Upper lobe of right lung (tissue), 1 donor: Measurements from ENCODE around the gene HMCN1. TPM values are rescaled to one million over a fixed set of nuclear protein-coding genes. Genes with fewer than 3 reads are reported as not detected.

Source experiments
- ATAC-seq: fragments of 200-7000 bp; cut with Tn5 transposase; one replicate; pipeline ENCODE4 v1.9.1; 2020; ENCODE audit warnings: mild to moderate bottlenecking, moderate library complexity
- DNase-seq: peaks from one replicate; pipeline ENCODE4 v3.0.0-alpha.2; 2020
- H3K27ac ChIP-seq: fragments of 200-600 bp; one replicate; pipeline ENCODE4 v1.8.0; 2022
- H3K27me3 ChIP-seq: fragments of 200-600 bp; one replicate; pipeline ENCODE4 v1.8.0; 2022; ENCODE audit warnings: mild to moderate bottlenecking
- H3K36me3 ChIP-seq: fragments of 200-600 bp; one replicate; pipeline ENCODE4 v1.8.0; 2022
- H3K4me1 ChIP-seq: fragments of 200-600 bp; one replicate; pipeline ENCODE4 v1.8.0; 2022
- H3K4me3 ChIP-seq: fragments of 200-600 bp; one replicate; pipeline ENCODE4 v1.8.0; 2022; ENCODE audit warnings: mild to moderate bottlenecking
- H3K9me3 ChIP-seq: fragments of 200-600 bp; one replicate; pipeline ENCODE4 v1.8.0; 2022
- intact Hi-C: fragments of 100-400 bp; cut with DNase I; formaldehyde crosslinking; loops from one replicate; pipeline ENCODE4 v1.11.0; 2022
- total RNA-seq: library from RNA; stranded (reverse); fragmentation: NEBNext Ultra II Directional; extraction: Animal tissue kit (Norgen Biotek cat#: 25700); gene quantifications from one replicate; pipeline ENCODE4 v1.2.1, GENCODE V29; 2021
- TF ChIP-seq, protein P1 (sequence below): fragments of 200-600 bp; IDR thresholded peaks from one replicate; pipeline ENCODE4 v1.8.0; 2022; ENCODE audit warnings: antibody characterized with exemption
- donor health status: DM: no; HTN: yes; CAD: no; lungs with severe emphysema.

The HMCN1 gene
- total RNA-seq, 1 donor from 2014 or later = 45.4 TPM

DNA sequence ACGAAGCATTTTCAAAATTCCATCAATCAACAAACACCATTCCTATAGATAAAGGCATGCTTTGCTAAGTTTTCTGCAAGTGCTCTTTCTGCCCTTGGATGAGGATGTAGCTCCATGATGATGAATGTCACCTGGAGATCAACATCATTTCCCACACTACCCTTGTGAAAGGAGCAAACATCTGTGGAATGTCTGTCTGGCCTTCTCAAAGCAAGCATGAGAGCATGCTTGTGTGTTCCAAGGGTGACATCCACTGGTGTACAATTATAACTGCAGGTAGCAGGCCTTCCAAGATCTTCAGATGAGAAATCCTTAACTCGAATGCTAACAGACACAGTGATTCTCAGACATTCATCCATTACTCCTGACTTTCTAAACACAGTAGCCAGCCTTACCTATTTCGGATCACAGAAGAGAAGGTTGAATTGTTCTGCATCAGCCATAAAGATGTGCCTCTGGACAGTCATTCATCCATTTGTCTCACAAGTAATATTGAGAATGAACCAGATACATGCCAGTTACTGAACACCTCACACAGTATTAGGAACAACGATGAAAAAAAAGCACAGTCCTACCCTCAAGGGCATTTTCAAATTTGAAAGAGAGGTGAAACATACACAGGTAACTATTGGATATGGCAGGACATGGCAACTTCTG lies 478.5 kb downstream of the HMCN1 start:
- H3K4me1 ChIP-seq = no peaks in the 10 kb centered on the region
- no peaks in the 10 kb centered on the region for H3K9me3 ChIP-seq
- no peaks in the 10 kb centered on the region for H3K36me3 ChIP-seq
- H3K27me3 ChIP-seq = no peaks in the 10 kb centered on the region
- no peak overlapping the region for H3K27ac ChIP-seq
- ATAC-seq = peak; percentile 99
- no peak overlapping the region for H3K4me3 ChIP-seq
- DNase-seq = no peak
- TF ChIP-seq, protein P1, sequence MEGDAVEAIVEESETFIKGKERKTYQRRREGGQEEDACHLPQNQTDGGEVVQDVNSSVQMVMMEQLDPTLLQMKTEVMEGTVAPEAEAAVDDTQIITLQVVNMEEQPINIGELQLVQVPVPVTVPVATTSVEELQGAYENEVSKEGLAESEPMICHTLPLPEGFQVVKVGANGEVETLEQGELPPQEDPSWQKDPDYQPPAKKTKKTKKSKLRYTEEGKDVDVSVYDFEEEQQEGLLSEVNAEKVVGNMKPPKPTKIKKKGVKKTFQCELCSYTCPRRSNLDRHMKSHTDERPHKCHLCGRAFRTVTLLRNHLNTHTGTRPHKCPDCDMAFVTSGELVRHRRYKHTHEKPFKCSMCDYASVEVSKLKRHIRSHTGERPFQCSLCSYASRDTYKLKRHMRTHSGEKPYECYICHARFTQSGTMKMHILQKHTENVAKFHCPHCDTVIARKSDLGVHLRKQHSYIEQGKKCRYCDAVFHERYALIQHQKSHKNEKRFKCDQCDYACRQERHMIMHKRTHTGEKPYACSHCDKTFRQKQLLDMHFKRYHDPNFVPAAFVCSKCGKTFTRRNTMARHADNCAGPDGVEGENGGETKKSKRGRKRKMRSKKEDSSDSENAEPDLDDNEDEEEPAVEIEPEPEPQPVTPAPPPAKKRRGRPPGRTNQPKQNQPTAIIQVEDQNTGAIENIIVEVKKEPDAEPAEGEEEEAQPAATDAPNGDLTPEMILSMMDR = peak; percentile 86
- intact Hi-C loops = no loop called here

DNA sequence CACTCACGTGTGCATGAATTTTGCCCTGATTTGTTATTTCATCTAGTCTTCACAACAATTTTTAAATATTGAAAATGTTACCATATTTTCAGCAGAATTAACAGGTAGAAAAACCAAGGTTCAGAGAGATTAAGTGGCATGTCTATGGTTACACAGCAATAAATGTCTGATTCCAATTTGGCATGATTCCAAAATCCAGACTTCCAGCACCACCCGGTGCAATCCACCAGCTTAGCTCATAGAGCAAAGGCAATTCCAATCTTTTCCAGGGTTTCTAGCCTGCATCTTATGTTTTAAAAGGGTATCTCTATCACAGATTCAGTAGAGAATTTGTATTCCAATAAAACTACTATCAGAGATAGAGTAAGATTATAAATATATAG lies 479.0 kb downstream of the HMCN1 start:
- TF ChIP-seq, protein P1 = no peak
- DNase-seq = no peak
- H3K9me3 ChIP-seq = no peaks in the 10 kb centered on the region
- no peak for ATAC-seq
- intact Hi-C loops = no loop called here
- no peak overlapping the region for H3K27ac ChIP-seq
- H3K36me3 ChIP-seq = no peaks in the 10 kb centered on the region
- no peak overlapping the region for H3K4me3 ChIP-seq
- H3K4me1 ChIP-seq = no peaks in the 10 kb centered on the region
- no peaks in the 10 kb centered on the region for H3K27me3 ChIP-seq

DNA sequence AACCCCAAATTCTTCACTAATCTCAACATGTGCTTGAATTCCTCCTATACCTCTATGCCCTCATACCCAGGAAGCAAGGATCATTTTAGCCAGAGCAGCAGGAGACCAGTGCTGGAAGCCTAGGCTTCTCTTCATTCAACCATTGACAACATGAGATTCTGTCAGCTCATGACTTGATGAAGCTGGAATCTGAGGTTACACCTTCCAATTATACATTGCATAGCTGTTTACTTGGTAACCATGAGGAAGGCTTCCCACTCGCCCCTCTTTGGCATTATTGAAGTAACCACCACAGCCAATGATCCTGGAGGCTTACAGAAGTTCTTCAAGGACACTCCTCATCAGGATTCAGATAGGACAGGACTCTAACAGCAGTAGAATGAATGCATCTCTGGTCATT lies 480.6 kb downstream of the HMCN1 start:
- no peaks in the 10 kb centered on the region for H3K9me3 ChIP-seq
- intact Hi-C loops = no loop called here
- TF ChIP-seq, protein P1 = no peak
- H3K27ac ChIP-seq = no peak overlapping the region
- no peaks in the 10 kb centered on the region for H3K4me1 ChIP-seq
- DNase-seq (no peak), ATAC-seq (no peak)
- H3K27me3 ChIP-seq = no peaks in the 10 kb centered on the region
- no peaks in the 10 kb centered on the region for H3K36me3 ChIP-seq
- no peak overlapping the region for H3K4me3 ChIP-seq

DNA sequence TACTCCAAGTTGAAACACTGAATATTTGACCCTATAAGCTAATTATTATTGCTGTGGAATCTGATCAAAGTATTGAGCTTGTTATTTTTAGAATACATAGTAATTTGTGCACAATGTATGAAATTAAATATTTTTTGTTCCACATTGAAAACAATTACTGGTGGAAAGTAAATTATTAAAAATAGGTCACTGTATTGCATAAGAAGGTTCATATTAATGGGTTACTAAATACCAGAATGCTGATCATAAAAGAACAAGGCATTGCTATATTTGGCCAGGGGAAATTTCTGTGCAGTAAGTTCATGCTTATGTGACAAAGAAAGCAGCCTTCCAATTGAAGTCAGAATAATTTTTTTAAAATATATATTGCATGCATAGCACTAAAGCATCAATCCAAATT lies 481.4 kb downstream of the HMCN1 start:
- H3K36me3 ChIP-seq = no peaks in the 10 kb centered on the region
- no peak overlapping the region for H3K27ac ChIP-seq
- TF ChIP-seq, protein P1 = no peak
- no peaks in the 10 kb centered on the region for H3K27me3 ChIP-seq
- DNase-seq (no peak), ATAC-seq (no peak)
- intact Hi-C loops = no loop called here
- H3K9me3 ChIP-seq = no peaks in the 10 kb centered on the region
- H3K4me1 ChIP-seq = no peaks in the 10 kb centered on the region
- H3K4me3 ChIP-seq = no peak overlapping the region

DNA sequence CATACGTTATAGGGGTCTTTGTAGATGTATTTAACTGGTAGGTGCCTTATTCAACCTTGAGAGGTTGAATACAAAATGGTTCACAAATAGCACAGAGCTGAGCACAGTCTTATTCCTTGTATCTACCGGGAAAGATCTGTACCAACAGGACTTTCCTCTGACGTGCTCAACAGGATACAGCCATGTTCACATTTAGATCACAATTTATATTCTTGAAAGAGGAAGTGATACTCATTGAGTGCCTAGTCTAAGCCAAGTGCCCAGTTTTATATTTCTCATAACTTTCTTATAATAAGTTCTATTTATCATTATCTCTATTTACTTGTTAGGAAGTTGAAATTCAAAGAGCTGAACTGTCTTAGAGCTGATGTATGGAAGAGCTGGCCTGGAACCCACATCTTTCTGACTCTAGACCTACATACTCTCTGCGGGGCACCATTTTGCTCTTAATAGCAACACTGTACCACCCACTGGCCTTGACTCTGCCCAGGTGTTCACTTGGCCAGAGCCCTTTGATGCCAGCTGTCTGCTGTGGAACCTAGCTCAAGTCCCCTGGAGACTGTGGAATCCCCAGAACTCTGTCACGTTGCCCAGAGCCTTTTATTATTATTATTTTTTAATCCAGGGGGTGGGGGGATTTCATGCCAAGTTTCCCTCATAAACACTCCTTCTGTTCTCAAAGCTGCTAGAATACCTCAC lies 484.6 kb downstream of the HMCN1 start:
- ATAC-seq = no peak
- Histone ChIP-seq H3K4me1 (no peaks in the 10 kb centered on the region), H3K27ac (no peak overlapping the region), H3K27me3 (no peaks in the 10 kb centered on the region), H3K9me3 (no peaks in the 10 kb centered on the region), H3K36me3 (no peaks in the 10 kb centered on the region), H3K4me3 (no peak overlapping the region)
- intact Hi-C loops = no loop called here
- DNase-seq = no peak
- TF ChIP-seq, protein P1 = no peak
